PC-9 (cell line): ENCODE data around the gene OR6B2.

Experiments used
- EZH2 ChIP-seq: fragments of 200-600 bp; sonication (generic); IDR thresholded peaks from 2 replicates; pipeline ENCODE4 v1.8.0; 2017; ENCODE audit warnings: antibody characterized with exemption, low read depth
- TF ChIP-seq, protein P1 (sequence below): fragments of 200-600 bp; sonication (generic); conservative IDR thresholded peaks from 2 replicates; pipeline ENCODE4 v1.6.1; 2017; ENCODE audit warnings: mixed run types, antibody characterized with exemption, mild to moderate bottlenecking, moderate library complexity

DNA sequence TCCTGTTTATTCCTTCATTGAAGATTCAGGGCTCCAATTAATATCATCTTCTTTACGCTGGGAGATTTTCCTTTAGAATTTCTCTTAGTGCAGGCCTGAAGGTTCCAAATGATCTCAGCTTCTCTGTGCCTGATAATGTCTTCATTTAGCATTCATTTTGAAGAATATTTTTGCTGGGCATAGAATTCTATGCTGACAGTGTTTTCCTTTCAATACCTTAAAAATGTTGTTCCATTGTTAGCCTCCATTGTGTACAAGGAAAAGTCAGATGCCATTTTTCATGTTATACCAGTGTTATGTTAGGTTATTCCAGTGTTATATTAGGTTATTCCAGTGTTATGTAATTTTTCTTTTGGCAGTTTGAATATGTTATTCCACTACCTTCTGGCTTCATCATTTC lies 38.0 kb upstream of the OR6B2 start:
- TF ChIP-seq, protein P1, sequence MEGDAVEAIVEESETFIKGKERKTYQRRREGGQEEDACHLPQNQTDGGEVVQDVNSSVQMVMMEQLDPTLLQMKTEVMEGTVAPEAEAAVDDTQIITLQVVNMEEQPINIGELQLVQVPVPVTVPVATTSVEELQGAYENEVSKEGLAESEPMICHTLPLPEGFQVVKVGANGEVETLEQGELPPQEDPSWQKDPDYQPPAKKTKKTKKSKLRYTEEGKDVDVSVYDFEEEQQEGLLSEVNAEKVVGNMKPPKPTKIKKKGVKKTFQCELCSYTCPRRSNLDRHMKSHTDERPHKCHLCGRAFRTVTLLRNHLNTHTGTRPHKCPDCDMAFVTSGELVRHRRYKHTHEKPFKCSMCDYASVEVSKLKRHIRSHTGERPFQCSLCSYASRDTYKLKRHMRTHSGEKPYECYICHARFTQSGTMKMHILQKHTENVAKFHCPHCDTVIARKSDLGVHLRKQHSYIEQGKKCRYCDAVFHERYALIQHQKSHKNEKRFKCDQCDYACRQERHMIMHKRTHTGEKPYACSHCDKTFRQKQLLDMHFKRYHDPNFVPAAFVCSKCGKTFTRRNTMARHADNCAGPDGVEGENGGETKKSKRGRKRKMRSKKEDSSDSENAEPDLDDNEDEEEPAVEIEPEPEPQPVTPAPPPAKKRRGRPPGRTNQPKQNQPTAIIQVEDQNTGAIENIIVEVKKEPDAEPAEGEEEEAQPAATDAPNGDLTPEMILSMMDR: no peak
- TF ChIP-seq EZH2: no peak
